RWPE1 (cell line): ENCODE data around the gene SARS2.

ENCODE experiments used
- CTCF ChIA-PET: fragments of 350-600 bp; sonication (Branson Sonifier 250); formaldehyde crosslinking; extraction: SDS; loops from one replicate; lab custom pipeline; 2021; lab: Yijun Ruan, JAX
- POLR2A ChIA-PET: fragments of 400-600 bp; formaldehyde crosslinking; extraction: SDS; loops from one replicate; lab custom pipeline; 2020; ENCODE audit warnings: antibody characterized with exemption; ENCODE audit not compliant: low non-redundant PET; lab: Yijun Ruan, JAX
- DNase-seq: peaks from one replicate; pipeline ENCODE4 v3.0.0; 2012; ENCODE audit warnings: low spot score
- H3K27ac ChIP-seq: fragments of 450-650 bp; 2 replicates; pipeline ENCODE4 v1.5.1; 2017
- TF ChIP-seq, protein P1 (sequence below): fragments of 450-650 bp; conservative IDR thresholded peaks from 2 replicates; pipeline ENCODE4 v1.5.1; 2017; ENCODE audit warnings: low read depth, mild to moderate bottlenecking

SARS2 gene

DNA sequence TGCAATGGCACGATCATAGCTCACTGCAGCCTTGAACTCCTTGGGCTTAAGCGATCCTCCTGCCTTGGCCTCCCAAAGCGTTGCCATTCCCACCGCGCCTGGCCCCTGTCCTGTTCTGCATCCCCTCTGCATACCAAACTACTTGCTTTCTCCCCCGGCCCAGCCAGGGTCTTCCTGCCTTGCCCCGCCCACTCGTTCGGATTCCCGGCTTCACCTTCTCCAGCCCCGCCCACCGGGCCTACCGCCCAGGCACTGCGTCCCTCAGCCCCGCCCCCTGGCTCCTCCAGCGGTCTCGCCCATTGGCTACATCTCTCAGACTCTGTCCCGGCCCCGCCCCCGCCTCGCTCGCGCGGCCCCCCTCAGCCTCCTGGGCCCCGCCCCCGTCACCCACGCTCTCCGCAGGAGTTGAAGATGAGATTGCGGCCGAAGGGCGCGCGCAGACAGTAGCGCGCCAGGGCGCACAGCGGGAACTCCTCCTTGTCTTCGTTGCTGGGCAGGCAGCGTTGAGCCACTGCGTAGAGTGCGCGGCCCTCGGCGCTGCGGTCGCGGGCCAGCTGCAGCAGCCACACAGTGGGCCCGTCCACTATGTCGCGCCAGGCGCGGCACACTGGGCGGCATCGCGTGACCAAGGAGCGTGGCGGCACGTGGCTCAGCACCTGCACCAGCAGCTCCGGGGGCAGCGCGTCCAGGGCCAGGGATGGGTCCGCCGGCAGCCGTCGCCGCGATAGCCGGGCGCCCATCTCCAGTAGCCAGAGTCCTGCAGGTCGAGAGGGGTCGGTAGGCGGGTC is 19.2 kb upstream of the SARS2 start:
- no peak for DNase-seq
- POLR2A ChIA-PET = no interaction called here
- H3K27ac ChIP-seq = no peak overlapping the region
- TF ChIP-seq, protein P1, sequence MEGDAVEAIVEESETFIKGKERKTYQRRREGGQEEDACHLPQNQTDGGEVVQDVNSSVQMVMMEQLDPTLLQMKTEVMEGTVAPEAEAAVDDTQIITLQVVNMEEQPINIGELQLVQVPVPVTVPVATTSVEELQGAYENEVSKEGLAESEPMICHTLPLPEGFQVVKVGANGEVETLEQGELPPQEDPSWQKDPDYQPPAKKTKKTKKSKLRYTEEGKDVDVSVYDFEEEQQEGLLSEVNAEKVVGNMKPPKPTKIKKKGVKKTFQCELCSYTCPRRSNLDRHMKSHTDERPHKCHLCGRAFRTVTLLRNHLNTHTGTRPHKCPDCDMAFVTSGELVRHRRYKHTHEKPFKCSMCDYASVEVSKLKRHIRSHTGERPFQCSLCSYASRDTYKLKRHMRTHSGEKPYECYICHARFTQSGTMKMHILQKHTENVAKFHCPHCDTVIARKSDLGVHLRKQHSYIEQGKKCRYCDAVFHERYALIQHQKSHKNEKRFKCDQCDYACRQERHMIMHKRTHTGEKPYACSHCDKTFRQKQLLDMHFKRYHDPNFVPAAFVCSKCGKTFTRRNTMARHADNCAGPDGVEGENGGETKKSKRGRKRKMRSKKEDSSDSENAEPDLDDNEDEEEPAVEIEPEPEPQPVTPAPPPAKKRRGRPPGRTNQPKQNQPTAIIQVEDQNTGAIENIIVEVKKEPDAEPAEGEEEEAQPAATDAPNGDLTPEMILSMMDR = no peak
- CTCF ChIA-PET = no interaction called here

DNA sequence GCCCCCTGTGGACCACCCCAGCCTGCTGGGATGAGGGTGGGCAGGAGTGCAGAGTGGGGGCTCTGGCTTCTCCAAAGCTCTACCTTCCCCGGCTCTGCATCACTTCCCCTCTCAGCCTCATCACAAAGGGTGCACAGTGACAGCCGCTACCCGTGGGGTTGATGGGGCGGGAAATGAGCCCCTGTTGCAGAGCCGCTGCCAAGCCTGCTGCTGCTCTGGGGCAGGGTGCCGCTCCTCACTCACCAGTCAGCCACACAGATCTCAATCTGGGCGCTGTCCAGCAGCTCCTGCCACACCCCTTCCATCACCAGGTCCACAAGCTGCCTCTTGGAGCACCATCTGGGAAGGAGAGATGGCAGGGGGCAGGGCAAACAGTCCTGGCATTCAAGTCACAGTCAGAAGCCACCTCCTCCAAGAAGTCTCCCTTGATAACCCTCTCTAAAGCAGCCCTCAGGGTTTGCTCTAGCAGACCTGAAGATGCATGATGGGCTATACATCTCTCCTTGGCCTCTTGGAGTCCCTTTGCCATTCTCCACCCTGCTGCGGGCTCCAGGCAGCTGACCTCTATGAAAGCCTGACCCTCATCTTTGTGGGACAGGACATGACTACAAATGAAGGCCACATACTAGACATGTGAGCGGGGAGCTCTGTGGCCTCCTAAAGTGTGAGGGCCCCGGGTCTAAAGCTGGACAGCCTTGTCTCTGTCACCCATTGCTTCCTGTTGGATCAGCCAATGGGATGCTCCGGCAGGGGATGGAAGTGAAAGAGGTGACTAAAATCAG is 15.9 kb upstream of the SARS2 start:
- DNase-seq = no peak
- CTCF ChIA-PET = interaction anchor here (0.6 to 0.7 kb wide), 2 partner anchors 198 to 327 kb away, joined by 3 read pairs; partner anchors contain the start of gene EIF3K
- peak overlapping the region; percentile 22; the same call in 1 of the 2 replicates for H3K27ac ChIP-seq
- POLR2A ChIA-PET = interaction anchor here (0.5 kb wide), 1 partner anchor 216 kb away, joined by 4 read pairs; no protein-coding TSS in a partner anchor
- TF ChIP-seq, protein P1 = no peak

GRCh38 chr19:38945562-38946228 is 15.1 kb upstream of the SARS2 start:
- TF ChIP-seq, protein P1 = no peak
- CTCF ChIA-PET = interaction anchor here (0.6 kb wide), 2 partner anchors 197 to 279 kb away, joined by 3 read pairs; no protein-coding TSS in a partner anchor
- no peak for DNase-seq
- POLR2A ChIA-PET = interaction anchor here (0.5 kb wide), 1 partner anchor 215 kb away, joined by 4 read pairs; no protein-coding TSS in a partner anchor
- peak overlapping the region; percentile 22; the same call in 1 of the 2 replicates for H3K27ac ChIP-seq

DNA sequence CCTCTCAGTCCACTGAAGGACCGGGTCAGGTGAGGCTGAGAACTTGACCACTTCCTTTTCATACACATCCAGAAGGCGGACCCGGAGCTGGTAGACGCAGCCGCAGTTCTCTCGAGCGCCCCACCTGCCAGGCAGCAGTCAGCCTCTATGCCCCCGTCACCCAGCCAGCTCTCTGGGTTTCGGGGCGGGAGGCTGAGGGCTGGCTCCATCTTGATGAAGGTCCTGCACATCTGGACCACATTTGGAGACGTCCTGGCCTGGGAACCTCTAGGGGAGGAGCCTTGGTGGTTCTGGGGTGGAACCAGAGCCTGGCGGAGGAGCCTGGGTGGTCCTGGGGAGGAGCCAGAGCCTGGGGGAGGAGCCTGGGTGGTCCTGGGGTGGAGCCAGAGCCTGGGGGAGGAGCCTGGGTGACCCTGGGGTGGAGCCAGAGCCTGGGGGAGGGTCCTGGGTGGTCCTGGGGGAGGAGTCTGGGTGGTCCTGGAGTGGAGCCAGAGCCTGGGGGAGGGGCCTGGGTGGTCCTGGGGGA is 14.5 kb upstream of the SARS2 start:
- ChIA-PET POLR2A (no interaction called here), CTCF (interaction anchor here (0.7 kb wide), 1 partner anchor 182 kb away, joined by 3 read pairs; no protein-coding TSS in a partner anchor)
- TF ChIP-seq, protein P1 = no peak
- H3K27ac ChIP-seq = no peak overlapping the region
- no peak for DNase-seq

- TF ChIP-seq, protein P1 = no peak
- no peak for DNase-seq
- ChIA-PET POLR2A (no interaction called here), CTCF (interaction anchor here (0.6 kb wide), 1 partner anchor 20 kb away, joined by 11 read pairs; no protein-coding TSS in a partner anchor)
- H3K27ac ChIP-seq = no peak overlapping the region
These were observed 12.1 kb upstream of the SARS2 start for GRCh38 chr19:38942471-38943181.
